ENCODE results near the gene IKZF4.
"Not testable (repeated sequence)": the region's sequence is repeated elsewhere in the genome, so short reads cannot be mapped to it uniquely, and the experiment has no call there.

Gene IKZF4

GRCh38 chr12:56041552-56042429 lies 20.9 kb downstream of the IKZF4 start, which contains the start of gene RPS26:
TSS of gene RPS26 (plus strand) at chr12:56041918. CDS start at chr12:56042167, 249 bp downstream.
- peak; percentile 98 for DNase-seq

- not testable (repeated sequence) for DNase-seq
Measured at GRCh38 chr12:56042430-56042813, 21.6 kb downstream of the IKZF4 start.

- no peak for DNase-seq
Measured at GRCh38 chr12:56042843-56043242, 22.0 kb downstream of the IKZF4 start.

- no peak for DNase-seq
Measured at GRCh38 chr12:56046027-56046780, 25.4 kb downstream of the IKZF4 start.

- DNase-seq, result no peak
Measured at GRCh38 chr12:56053407-56053893, 32.6 kb downstream of the IKZF4 start.

GRCh38 chr12:56059964-56060363 lies 39.1 kb downstream of the IKZF4 start:
- DNase-seq, result not testable (repeated sequence)

- no peak for DNase-seq
Measured at GRCh38 chr12:56061982-56062381, 41.1 kb downstream of the IKZF4 start.

- DNase-seq, result no peak
Measured at GRCh38 chr12:56062996-56063395, 42.2 kb downstream of the IKZF4 start.

- DNase-seq, result no peak
Measured at GRCh38 chr12:56071648-56072047, 50.8 kb downstream of the IKZF4 start.

- no peak for DNase-seq
Measured at GRCh38 chr12:56074396-56074795, 53.6 kb downstream of the IKZF4 start.

GRCh38 chr12:56077966-56078365 lies 57.1 kb downstream of the IKZF4 start:
- DNase-seq, result not testable (repeated sequence)

- DNase-seq, result no peak
Measured at GRCh38 chr12:56078427-56078826, 57.6 kb downstream of the IKZF4 start.

- DNase-seq, result peak; percentile 55
Measured at GRCh38 chr12:56078931-56079722, 58.3 kb downstream of the IKZF4 start.

- DNase-seq, result peak; percentile 64
Measured at GRCh38 chr12:56079723-56080555, 59.1 kb downstream of the IKZF4 start, which contains the start of gene ERBB3. TSS of gene ERBB3 (plus strand) at chr12:56080165. CDS start at chr12:56080301, 136 bp downstream.

GRCh38 chr12:56080556-56081138 lies 59.8 kb downstream of the IKZF4 start:
- no peak for DNase-seq

- DNase-seq, result no peak
Measured at GRCh38 chr12:56081393-56082347, 60.8 kb downstream of the IKZF4 start.

- DNase-seq, result no peak
Measured at GRCh38 chr12:56082382-56082781, 61.5 kb downstream of the IKZF4 start.

- DNase-seq, result no peak
Measured at GRCh38 chr12:56082967-56083366, 62.1 kb downstream of the IKZF4 start.

GRCh38 chr12:56084958-56085543 lies 64.2 kb downstream of the IKZF4 start:
- peak; percentile 21 for DNase-seq

- no peak for DNase-seq
Measured at GRCh38 chr12:56086096-56086495, 65.3 kb downstream of the IKZF4 start.

All from CD4-positive, alpha-beta T cell treated with Interleukin-21 for 1 hour (primary cell).